OCI-LY3 (cell line): ENCODE results near the gene CD247.

Experiments
- EZH2phosphoT487 ChIP-seq: fragments of 200-600 bp; shearing (Covaris generic); IDR thresholded peaks from 2 replicates; pipeline ENCODE4 v1.6.1; 2018; ENCODE audit warnings: antibody characterized with exemption, mixed run types, low read depth
- TF ChIP-seq, protein P1 (sequence below): fragments of 200-600, 300-600 bp; sonication (generic); IDR thresholded peaks from 2 replicates; pipeline ENCODE4 v1.5.1; 2014; ENCODE audit warnings: antibody characterized with exemption, low read length, low read depth

DNA sequence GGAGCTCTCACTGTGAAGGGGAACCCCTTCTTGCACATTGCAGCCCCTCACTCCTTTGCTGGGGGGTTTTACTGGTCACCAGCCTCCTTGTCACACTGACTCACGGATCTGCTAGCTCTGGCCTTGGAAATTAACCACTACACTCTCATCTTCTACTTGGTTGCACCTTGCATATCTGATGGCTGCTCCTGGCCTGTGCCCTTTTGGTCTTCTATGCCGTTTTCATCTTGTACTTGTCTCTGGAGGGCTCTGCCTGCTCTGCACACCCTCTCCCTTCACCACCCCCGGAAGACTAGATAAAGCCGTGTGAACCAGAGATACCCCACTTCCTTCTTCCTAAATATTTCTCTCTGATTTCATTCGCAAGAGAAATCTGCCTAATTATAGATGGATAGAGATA, 44.6 kb downstream of the CD247 start:
- TF ChIP-seq, protein P1, sequence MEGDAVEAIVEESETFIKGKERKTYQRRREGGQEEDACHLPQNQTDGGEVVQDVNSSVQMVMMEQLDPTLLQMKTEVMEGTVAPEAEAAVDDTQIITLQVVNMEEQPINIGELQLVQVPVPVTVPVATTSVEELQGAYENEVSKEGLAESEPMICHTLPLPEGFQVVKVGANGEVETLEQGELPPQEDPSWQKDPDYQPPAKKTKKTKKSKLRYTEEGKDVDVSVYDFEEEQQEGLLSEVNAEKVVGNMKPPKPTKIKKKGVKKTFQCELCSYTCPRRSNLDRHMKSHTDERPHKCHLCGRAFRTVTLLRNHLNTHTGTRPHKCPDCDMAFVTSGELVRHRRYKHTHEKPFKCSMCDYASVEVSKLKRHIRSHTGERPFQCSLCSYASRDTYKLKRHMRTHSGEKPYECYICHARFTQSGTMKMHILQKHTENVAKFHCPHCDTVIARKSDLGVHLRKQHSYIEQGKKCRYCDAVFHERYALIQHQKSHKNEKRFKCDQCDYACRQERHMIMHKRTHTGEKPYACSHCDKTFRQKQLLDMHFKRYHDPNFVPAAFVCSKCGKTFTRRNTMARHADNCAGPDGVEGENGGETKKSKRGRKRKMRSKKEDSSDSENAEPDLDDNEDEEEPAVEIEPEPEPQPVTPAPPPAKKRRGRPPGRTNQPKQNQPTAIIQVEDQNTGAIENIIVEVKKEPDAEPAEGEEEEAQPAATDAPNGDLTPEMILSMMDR: no peak
- no peak for TF ChIP-seq EZH2phosphoT487
